Measurements from ENCODE around the gene TRIM33.

DNA sequence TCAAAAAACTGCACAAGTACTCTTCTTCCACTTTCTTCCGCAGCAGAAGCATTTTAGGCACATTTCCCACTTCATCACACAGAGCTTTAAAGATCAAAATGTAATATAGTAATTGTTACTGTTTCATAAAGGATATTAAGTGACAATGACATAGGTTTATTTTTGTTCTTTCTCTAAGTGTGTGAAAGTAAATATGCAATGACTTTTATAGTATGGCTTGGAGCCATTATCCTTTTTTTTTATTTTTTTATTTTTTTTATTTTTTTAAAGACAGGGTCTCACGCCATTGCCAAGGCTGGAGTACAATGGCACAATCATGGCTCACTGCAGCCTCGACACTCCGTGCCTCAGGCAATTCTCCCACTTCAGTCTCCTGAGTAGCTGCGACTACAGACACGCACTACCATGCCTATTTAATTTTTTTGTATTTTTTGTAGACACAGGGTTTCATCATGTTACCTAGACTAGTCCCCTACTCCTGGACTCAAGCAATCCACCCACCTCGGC lies 7.0 kb downstream of the TRIM33 start:
- no peak for TF ChIP-seq CTCF (IDR thresholded peaks at IDR 0.05)
- no peak for TF ChIP-seq POLR2A (IDR thresholded peaks at IDR 0.05)

Data from lower leg skin (tissue), 3 donors.